HG03442 (cell line): Measurements from ENCODE around the gene PSMB7.

ENCODE experiments used
- ATAC-seq: cut with Tn5 transposase; IDR thresholded peaks from one replicate; pipeline ENCODE4 v1.9.1; 2021; ENCODE audit warnings: mild to moderate bottlenecking, moderate library complexity; ENCODE audit not compliant: unreplicated experiment

PSMB7 gene

GRCh38 chr9:124329206-124329792, 85.9 kb downstream of the PSMB7 start:
- no peak for ATAC-seq

GRCh38 chr9:124328285-124328684, 87.0 kb downstream of the PSMB7 start:
- no peak for ATAC-seq

- no peak for ATAC-seq
Observed at GRCh38 chr9:124327491-124327890, 87.8 kb downstream of the PSMB7 start.

- no peak for ATAC-seq
Observed at GRCh38 chr9:124326378-124326777, 88.9 kb downstream of the PSMB7 start.

- no peak for ATAC-seq
Observed at GRCh38 chr9:124325816-124326215, 89.4 kb downstream of the PSMB7 start.

- no peak for ATAC-seq
Observed at GRCh38 chr9:124323904-124324303, 91.3 kb downstream of the PSMB7 start.

GRCh38 chr9:124322618-124323432, 92.4 kb downstream of the PSMB7 start:
- ATAC-seq, result no peak

GRCh38 chr9:124321935-124322334, 93.3 kb downstream of the PSMB7 start:
- ATAC-seq, result no peak

- ATAC-seq, result no peak
Observed at GRCh38 chr9:124321416-124321815, 93.8 kb downstream of the PSMB7 start.

- no peak for ATAC-seq
Observed at GRCh38 chr9:124320062-124320973, 94.9 kb downstream of the PSMB7 start.

GRCh38 chr9:124315882-124316281, 99.4 kb downstream of the PSMB7 start:
- ATAC-seq, result no peak

- ATAC-seq, result no peak
Observed at GRCh38 chr9:124313940-124314339, 101.3 kb downstream of the PSMB7 start.

GRCh38 chr9:124312290-124313265, 102.7 kb downstream of the PSMB7 start:
- no peak for ATAC-seq

- no peak for ATAC-seq
Observed at GRCh38 chr9:124311283-124311682, 104.0 kb downstream of the PSMB7 start.

- no peak for ATAC-seq
Observed at GRCh38 chr9:124309667-124310084, 105.6 kb downstream of the PSMB7 start.

GRCh38 chr9:124308606-124309491, 106.4 kb downstream of the PSMB7 start:
- ATAC-seq, result no peak

- ATAC-seq, result no peak
Observed at GRCh38 chr9:124307379-124308030, 107.7 kb downstream of the PSMB7 start.

- ATAC-seq, result no peak
Observed at GRCh38 chr9:124306098-124306735, 109.0 kb downstream of the PSMB7 start.
